Breast epithelium (tissue), 3 donors: ENCODE results near the gene CEACAM3.

Experiments
- POLR2A ChIP-seq: fragments of 450-650 bp; IDR thresholded peaks from one replicate; pipeline ENCODE4 v1.6.1; 2016; ENCODE audit warnings: antibody characterized with exemption, mild to moderate bottlenecking, moderate library complexity
- TF ChIP-seq, protein P1 (sequence below), 3 donors: fragments of 450-650 bp; IDR thresholded peaks; one replicate each; pipeline ENCODE4 v1.5.1; 2016 to 2017; ENCODE audit warnings: antibody characterized with exemption in 3 of 3, mild to moderate bottlenecking in 3 of 3, moderate library complexity in 3 of 3

- TF ChIP-seq, protein P1, sequence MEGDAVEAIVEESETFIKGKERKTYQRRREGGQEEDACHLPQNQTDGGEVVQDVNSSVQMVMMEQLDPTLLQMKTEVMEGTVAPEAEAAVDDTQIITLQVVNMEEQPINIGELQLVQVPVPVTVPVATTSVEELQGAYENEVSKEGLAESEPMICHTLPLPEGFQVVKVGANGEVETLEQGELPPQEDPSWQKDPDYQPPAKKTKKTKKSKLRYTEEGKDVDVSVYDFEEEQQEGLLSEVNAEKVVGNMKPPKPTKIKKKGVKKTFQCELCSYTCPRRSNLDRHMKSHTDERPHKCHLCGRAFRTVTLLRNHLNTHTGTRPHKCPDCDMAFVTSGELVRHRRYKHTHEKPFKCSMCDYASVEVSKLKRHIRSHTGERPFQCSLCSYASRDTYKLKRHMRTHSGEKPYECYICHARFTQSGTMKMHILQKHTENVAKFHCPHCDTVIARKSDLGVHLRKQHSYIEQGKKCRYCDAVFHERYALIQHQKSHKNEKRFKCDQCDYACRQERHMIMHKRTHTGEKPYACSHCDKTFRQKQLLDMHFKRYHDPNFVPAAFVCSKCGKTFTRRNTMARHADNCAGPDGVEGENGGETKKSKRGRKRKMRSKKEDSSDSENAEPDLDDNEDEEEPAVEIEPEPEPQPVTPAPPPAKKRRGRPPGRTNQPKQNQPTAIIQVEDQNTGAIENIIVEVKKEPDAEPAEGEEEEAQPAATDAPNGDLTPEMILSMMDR (IDR thresholded peaks at IDR 0.05), result no peak
- no peak for TF ChIP-seq POLR2A
Observed at GRCh38 chr19:41849067-41849466, 52.7 kb downstream of the CEACAM3 start.
